Lower leg skin (tissue), 4 donors: Measurements from ENCODE around the gene ZCCHC7. TPM values are rescaled to one million over a fixed set of nuclear protein-coding genes. Genes with fewer than 3 reads are reported as not detected.
"Not testable (repeated sequence)": the region's sequence is repeated elsewhere in the genome, so short reads cannot be mapped to it uniquely, and the experiment has no call there.

Source experiments
- DNase-seq, 2 donors: peaks; one replicate each; pipeline ENCODE4 v3.0.0-alpha.2; 2019; ENCODE audit warnings: low spot score in 2 of 2
- H3K4me3 ChIP-seq: fragments of 200-600 bp; sonication (generic); 2 replicates; pipeline ENCODE4 v1.5.1; 2017; ENCODE audit warnings: mild to moderate bottlenecking, low read depth; ENCODE audit not compliant: poor library complexity, severe bottlenecking
- POLR2A ChIP-seq, 2 donors: fragments of 450-650 bp; IDR thresholded peaks; one replicate each; pipeline ENCODE4 v1.6.1; 2016 to 2017; ENCODE audit warnings: antibody characterized with exemption in 2 of 2, mild to moderate bottlenecking in 1 of 2, moderate library complexity in 1 of 2
- WGBS, 2 donors: methylation state at CpG; one replicate each; pipeline ENCODE4 v1.1.5; 2018; 5-methylcytosine and 5-hydroxymethylcytosine counted together
- intact Hi-C: fragments of 100-400 bp; cut with DNase I; formaldehyde crosslinking; loops from one replicate; pipeline ENCODE4 v1.15.0; 2023; ENCODE audit warnings: low total_unique reads
- total RNA-seq, 4 donors: library from RNA; depleted of rRNA; stranded (reverse); fragments of >200 nt; gene quantifications; one replicate each; pipeline ENCODE4 v1.1.0, GENCODE V29; 2016
- TF ChIP-seq, protein P1 (sequence below), 3 donors: fragments of 450-650 bp; IDR thresholded peaks; one replicate each; pipeline ENCODE4 v1.5.1; 2016; ENCODE audit warnings: antibody characterized with exemption in 3 of 3, mild to moderate bottlenecking in 3 of 3, moderate library complexity in 2 of 3

Gene ZCCHC7
- total RNA-seq, 4 donors from 2014 or later: 12.2 to 17.6 (median 15.7) TPM

DNA sequence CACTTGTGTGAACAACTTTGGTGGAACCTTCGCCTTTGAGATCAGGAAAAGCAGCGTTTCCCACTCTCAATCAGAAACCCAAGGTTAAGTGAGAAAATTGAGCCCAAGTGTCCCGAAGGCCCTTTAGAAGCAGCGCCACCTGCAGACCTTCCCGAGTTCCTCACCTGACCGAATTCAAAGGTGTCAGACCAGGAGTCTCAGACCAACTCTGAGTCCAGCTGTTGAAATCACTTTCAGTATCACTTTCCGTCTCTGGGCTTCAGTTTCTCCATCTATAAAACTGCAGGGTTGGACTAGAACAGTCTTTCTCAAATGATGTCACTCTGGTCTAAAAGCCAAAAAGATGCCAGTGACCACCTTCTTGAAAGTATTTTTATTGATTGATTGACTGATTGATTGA is 270.4 kb downstream of the ZCCHC7 start:
- 43 to 51% methylated on average over 7 of the region's 7 CpGs for WGBS, 2 donors
- TF ChIP-seq POLR2A (IDR thresholded peaks at IDR 0.05): no peak
- TF ChIP-seq, protein P1, sequence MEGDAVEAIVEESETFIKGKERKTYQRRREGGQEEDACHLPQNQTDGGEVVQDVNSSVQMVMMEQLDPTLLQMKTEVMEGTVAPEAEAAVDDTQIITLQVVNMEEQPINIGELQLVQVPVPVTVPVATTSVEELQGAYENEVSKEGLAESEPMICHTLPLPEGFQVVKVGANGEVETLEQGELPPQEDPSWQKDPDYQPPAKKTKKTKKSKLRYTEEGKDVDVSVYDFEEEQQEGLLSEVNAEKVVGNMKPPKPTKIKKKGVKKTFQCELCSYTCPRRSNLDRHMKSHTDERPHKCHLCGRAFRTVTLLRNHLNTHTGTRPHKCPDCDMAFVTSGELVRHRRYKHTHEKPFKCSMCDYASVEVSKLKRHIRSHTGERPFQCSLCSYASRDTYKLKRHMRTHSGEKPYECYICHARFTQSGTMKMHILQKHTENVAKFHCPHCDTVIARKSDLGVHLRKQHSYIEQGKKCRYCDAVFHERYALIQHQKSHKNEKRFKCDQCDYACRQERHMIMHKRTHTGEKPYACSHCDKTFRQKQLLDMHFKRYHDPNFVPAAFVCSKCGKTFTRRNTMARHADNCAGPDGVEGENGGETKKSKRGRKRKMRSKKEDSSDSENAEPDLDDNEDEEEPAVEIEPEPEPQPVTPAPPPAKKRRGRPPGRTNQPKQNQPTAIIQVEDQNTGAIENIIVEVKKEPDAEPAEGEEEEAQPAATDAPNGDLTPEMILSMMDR (IDR thresholded peaks at IDR 0.05): no peak
- no peak for DNase-seq
- H3K4me3 ChIP-seq: no peak overlapping the region
- intact Hi-C loops: no loop called here

DNA sequence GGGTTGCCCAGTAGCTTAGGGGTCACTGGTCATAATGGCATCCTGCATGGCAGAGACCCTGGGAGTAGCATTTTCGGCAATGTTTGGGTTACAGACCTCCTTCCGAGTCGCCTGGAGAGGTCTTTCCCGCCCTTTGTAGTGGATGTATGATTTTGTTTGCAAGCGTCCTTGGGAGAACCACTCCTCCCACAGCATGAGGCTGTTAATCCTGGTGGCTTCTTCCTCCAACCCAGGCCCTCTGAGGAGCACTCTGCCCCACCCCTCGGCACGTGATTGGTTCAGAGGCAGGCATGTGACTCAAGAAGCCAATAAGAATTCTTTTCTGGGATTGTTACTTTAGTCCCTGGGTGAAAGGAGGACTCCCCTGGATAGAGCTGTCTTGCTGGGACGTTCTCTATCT is 271.9 kb downstream of the ZCCHC7 start:
- no peak for DNase-seq
- 87 to 89% methylated on average over 8 of the region's 8 CpGs for WGBS, 2 donors
- intact Hi-C loops: no loop called here
- H3K4me3 ChIP-seq: no peak overlapping the region
- TF ChIP-seq, protein P1 (IDR thresholded peaks at IDR 0.05): no peak
- no peak for TF ChIP-seq POLR2A (IDR thresholded peaks at IDR 0.05)

DNA sequence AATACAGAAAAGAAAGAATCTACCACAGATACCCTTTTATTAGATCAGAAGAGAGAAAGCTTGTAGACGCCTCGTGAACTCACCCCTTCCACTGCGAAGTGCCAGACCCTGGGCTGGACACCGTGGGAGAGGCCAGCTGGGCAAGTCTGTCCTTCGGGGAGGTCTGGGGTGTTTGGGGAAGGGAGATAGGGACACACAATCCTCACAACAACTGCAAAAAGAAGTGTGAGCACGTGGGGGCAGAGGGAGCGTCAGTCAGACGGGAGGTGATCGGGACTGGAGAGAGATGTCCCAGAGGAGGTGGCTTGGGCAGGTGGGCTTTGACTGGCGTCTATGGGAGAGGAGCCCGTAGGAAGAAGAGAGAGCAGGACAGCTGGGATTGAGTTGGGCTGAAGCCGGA is 274.9 kb downstream of the ZCCHC7 start:
- 74 to 79% methylated on average over 11 to 12 of the region's 12 CpGs for WGBS, 2 donors
- intact Hi-C loops: no loop called here
- TF ChIP-seq, protein P1 (IDR thresholded peaks at IDR 0.05): no peak
- TF ChIP-seq POLR2A (IDR thresholded peaks at IDR 0.05): no peak
- H3K4me3 ChIP-seq: no peak overlapping the region
- no peak for DNase-seq

DNA sequence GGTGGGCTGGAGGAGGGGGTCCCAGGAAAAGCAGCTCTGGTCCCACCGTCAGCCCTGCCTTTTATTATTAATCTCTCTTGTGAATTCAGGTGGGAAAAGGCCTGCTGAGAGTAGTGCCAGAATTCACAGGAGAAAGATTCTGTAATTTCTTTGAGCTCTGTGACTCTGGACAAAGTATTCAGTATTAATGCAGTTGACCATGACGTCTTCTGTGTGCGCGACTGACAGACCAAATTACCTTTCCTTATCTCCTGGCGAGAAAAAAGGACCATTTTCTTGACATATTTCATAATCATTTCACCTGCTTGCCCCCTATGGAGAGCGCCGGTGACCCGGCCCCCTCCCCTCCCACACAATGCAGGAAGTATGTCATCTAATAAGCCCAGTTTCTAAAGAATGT is 275.3 kb downstream of the ZCCHC7 start:
- H3K4me3 ChIP-seq: no peak overlapping the region
- DNase-seq: no peak
- TF ChIP-seq POLR2A (IDR thresholded peaks at IDR 0.05): no peak
- TF ChIP-seq, protein P1 (IDR thresholded peaks at IDR 0.05): no peak
- intact Hi-C loops: no loop called here
- WGBS, 2 donors: 83 to 87% methylated on average over 8 of the region's 8 CpGs

DNA sequence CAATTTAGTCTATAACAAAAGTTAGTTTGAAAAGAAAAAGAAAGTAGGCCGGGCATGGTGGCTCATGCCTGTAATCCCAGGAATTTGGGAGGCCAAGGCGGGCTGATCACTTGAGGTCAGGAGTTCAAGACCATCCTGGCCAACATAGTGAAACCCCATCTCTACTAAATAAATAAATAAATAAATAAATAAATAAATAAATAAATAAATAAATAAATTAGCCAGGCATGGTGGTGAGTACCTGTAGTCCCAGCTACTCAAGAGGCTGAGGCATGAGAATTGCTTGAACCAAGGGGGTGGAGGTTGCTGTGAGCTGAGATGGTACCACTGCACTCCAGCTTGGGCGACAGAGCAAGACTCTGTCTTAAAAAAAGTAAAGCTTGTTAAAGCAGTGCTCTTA is 277.6 kb downstream of the ZCCHC7 start:
- intact Hi-C loops: not testable (repeated sequence)

DNA sequence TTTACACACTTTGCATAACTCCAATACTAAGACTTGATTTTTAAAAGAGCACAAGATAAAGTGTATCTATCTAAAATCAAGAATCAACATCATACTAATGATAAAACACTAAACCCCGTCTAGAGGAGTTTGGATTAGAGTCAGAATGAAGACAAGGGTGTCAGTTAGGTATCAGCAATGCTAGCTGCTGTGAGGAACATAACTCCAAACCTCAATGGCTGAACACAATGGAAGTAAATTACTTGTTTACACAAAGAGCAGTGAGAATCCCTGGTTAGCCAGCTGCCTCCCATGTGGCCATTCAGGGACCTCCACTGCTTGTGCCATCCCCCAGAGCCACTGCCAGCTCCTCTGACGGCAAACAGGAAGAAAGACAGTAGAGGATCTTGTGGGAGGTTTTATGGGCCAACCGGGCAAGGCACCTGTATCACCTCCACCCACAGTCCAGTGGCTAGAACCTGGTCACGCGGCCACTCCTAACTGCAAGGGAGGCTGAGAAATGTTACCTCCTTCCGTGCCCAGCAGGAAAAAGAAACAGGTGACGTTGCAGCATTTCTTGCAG is 278.2 kb downstream of the ZCCHC7 start:
- H3K4me3 ChIP-seq: no peak overlapping the region
- intact Hi-C loops: no loop called here
- WGBS, 2 donors: 76 to 94% methylated on average over 7 of the region's 7 CpGs
- no peak for DNase-seq
- TF ChIP-seq, protein P1 (IDR thresholded peaks at IDR 0.05): no peak
- TF ChIP-seq POLR2A (IDR thresholded peaks at IDR 0.05): no peak

More for the DNA sequence above, 277.6 kb downstream of the ZCCHC7 start:
- WGBS, 2 donors: 95 to 97% methylated on average over 3 of the region's 3 CpGs
- H3K4me3 ChIP-seq, DNase-seq: not testable (repeated sequence)
